Fibroblast of lung (primary cell): ENCODE measurements around the gene CPA5. TPM values are rescaled to one million over a fixed set of nuclear protein-coding genes. Genes with fewer than 3 reads are reported as not detected.

Experiments
- DNase-seq, 2 donors: peaks; one replicate each; pipeline versions ENCODE4 v3.0.0 to v3.0.0-alpha.2; 2010; ENCODE audit warnings: low read depth in 2 of 2
- H2AFZ ChIP-seq: 2 replicates; pipeline ENCODE4 v1.5.1; 2012; ENCODE audit warnings: low read length, control low read depth, inconsistent platforms
- H3K27ac ChIP-seq: 2 replicates; pipeline ENCODE4 v1.5.1; 2011; ENCODE audit warnings: low read length, control low read depth; ENCODE audit not compliant: insufficient read depth
- H3K27me3 ChIP-seq: 2 replicates; pipeline ENCODE4 v1.5.1; 2011; ENCODE audit warnings: mild to moderate bottlenecking, low read length; ENCODE audit not compliant: control insufficient read depth, insufficient read depth
- H3K36me3 ChIP-seq: 2 replicates; pipeline ENCODE4 v1.5.1; 2011; ENCODE audit warnings: low read length; ENCODE audit not compliant: control insufficient read depth, insufficient read depth
- H3K4me1 ChIP-seq: 2 replicates; pipeline ENCODE4 v1.5.1; 2011; ENCODE audit warnings: low read length; ENCODE audit not compliant: control insufficient read depth, insufficient read depth; ENCODE audit errors: extremely low read depth
- H3K4me2 ChIP-seq: 2 replicates; pipeline ENCODE4 v1.5.1; 2011; ENCODE audit warnings: low read length, control low read depth; ENCODE audit not compliant: insufficient read depth; ENCODE audit errors: extremely low read depth
- H3K4me3 ChIP-seq, 4 experiments: fragments of 200-600 bp in 1 of 4; sonication (generic) in 1 of 4; replicated peaks in 1 of 4; 2 replicates each; pipeline ENCODE4 v1.5.1; 2011 to 2016; ENCODE audit warnings: low read length in 4 of 4, low read depth in 3 of 4, mild to moderate bottlenecking in 3 of 4, control low read depth in 2 of 4, inconsistent platforms in 1 of 4, mixed read lengths in 1 of 4; ENCODE audit not compliant: insufficient read depth in 1 of 4; ENCODE audit errors: control extremely low read depth in 1 of 4
- H3K79me2 ChIP-seq: 2 replicates; pipeline ENCODE4 v1.5.1; 2012; ENCODE audit warnings: mild to moderate bottlenecking, low read length, inconsistent platforms; ENCODE audit not compliant: control insufficient read depth, insufficient read depth
- H3K9ac ChIP-seq: 2 replicates; pipeline ENCODE4 v1.5.1; 2011; ENCODE audit warnings: mild to moderate bottlenecking, low read length, control low read depth; ENCODE audit not compliant: insufficient read depth
- H3K9me3 ChIP-seq: 2 replicates; pipeline ENCODE4 v1.5.1; 2012; ENCODE audit warnings: low read depth, low read length; ENCODE audit not compliant: control insufficient read depth, insufficient read depth
- H4K20me1 ChIP-seq: 2 replicates; pipeline ENCODE4 v1.5.1; 2011; ENCODE audit warnings: low read length; ENCODE audit not compliant: control insufficient read depth, insufficient read depth; ENCODE audit errors: extremely low read depth
- EZH2 ChIP-seq: IDR thresholded peaks from 2 replicates; pipeline ENCODE4 v1.5.1; 2012; ENCODE audit warnings: low read length, control low read depth, mild to moderate bottlenecking; ENCODE audit errors: missing control alignments
- polyA plus RNA-seq, 2 donors: library from polyadenylated mRNA; depleted of rRNA in 1 of 2; stranded (reverse) in 1 of 2; unstranded in 1 of 2; fragments of >200 nt; gene quantifications; 2 replicates each; pipeline ENCODE4 v1.2.1, GENCODE V29; 2011 to 2012; ENCODE audit warnings: missing spikeins in 1 of 2
- total RNA-seq: library from RNA; depleted of rRNA; stranded (reverse); fragments of >200 nt; gene quantifications from 2 replicates; pipeline ENCODE4 v1.2.1, GENCODE V29; 2014
- TF ChIP-seq, protein P1 (sequence below), 2 donors: IDR thresholded peaks in 1 of 2; conservative IDR thresholded peaks in 1 of 2; 1 replicate in 1 of 2; 2 replicates in 1 of 2; pipeline ENCODE4 v1.5.1; 2011 to 2012; ENCODE audit warnings: low read length in 2 of 2, control low read depth in 1 of 2, inconsistent platforms in 1 of 2, low read depth in 1 of 2, mild to moderate bottlenecking in 1 of 2

Gene CPA5
- total and polyA plus RNA-seq, 2 donors (not counting 1 experiment from before 2014, with no cell fraction given): not detected

DNA sequence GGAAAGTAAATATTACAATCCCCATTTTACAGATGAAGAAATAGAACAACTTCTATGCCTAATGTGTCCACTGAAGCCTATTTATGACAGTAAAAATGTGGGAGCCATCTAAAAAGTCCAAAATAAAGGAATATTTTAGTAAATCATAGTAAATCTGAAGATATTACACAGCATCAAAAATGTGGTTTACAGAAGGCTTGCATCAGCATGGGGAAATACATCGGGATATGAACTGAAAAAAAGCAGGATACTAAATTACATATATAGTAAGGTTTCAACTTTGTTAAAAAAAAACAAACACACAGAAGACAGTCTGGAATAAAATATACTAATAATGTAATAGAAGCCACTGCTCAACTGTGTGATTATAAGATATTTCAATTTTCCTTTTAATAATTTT, 56.5 kb downstream of the CPA5 start:
- no peak overlapping the region for H3K9ac ChIP-seq
- H3K36me3 ChIP-seq: no peaks in the 10 kb centered on the region
- H3K4me2 ChIP-seq: no peak overlapping the region
- H3K79me2 ChIP-seq: no peaks in the 10 kb centered on the region
- H4K20me1 ChIP-seq: no peaks in the 10 kb centered on the region
- TF ChIP-seq EZH2: no peak
- H3K9me3 ChIP-seq: no peaks in the 10 kb centered on the region
- peaks cover 2% of the 10 kb centered on the region for H3K4me1 ChIP-seq
- H3K27me3 ChIP-seq: no peaks in the 10 kb centered on the region
- H2AFZ ChIP-seq: no peak overlapping the region
- peak in 1 of 2 donors; percentile 53 for DNase-seq
- no peak overlapping the region for H3K4me3 ChIP-seq
- no peak overlapping the region for H3K27ac ChIP-seq

DNA sequence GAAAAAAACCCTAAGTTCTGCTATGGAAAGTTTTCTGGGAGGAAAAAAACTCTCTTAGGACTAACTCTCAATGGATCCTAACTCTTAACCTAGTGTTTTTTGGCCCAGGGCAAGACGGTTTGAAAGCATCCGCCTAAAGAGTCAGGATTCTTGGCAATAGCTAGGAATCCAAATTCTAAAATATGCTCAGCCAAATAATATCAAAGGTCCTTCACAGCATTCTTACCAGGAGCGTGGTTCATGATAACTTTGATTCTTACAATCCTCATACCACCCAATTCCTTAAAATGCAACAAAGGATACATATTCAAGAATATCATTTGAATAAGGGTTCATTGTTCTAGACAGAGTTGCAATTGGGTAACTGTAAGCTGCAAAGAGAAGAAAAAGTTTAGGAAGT, 57.0 kb downstream of the CPA5 start:
- H3K9me3 ChIP-seq: no peaks in the 10 kb centered on the region
- no peaks in the 10 kb centered on the region for H3K79me2 ChIP-seq
- DNase-seq: no peak
- peaks cover 2% of the 10 kb centered on the region for H3K4me1 ChIP-seq
- H3K4me3 ChIP-seq: no peak overlapping the region
- no peak overlapping the region for H2AFZ ChIP-seq
- TF ChIP-seq, protein P1, sequence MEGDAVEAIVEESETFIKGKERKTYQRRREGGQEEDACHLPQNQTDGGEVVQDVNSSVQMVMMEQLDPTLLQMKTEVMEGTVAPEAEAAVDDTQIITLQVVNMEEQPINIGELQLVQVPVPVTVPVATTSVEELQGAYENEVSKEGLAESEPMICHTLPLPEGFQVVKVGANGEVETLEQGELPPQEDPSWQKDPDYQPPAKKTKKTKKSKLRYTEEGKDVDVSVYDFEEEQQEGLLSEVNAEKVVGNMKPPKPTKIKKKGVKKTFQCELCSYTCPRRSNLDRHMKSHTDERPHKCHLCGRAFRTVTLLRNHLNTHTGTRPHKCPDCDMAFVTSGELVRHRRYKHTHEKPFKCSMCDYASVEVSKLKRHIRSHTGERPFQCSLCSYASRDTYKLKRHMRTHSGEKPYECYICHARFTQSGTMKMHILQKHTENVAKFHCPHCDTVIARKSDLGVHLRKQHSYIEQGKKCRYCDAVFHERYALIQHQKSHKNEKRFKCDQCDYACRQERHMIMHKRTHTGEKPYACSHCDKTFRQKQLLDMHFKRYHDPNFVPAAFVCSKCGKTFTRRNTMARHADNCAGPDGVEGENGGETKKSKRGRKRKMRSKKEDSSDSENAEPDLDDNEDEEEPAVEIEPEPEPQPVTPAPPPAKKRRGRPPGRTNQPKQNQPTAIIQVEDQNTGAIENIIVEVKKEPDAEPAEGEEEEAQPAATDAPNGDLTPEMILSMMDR (conservative IDR thresholded peaks at IDR 0.05 in 1 of 2, IDR thresholded peaks at IDR 0.05 in 1 of 2; ENCODE audit: low read depth in 1 of 2, low read length in 2 of 2): no peak
- no peak for TF ChIP-seq EZH2
- H3K27me3 ChIP-seq: no peaks in the 10 kb centered on the region
- H4K20me1 ChIP-seq: no peaks in the 10 kb centered on the region
- H3K27ac ChIP-seq: no peak overlapping the region
- no peak overlapping the region for H3K9ac ChIP-seq
- H3K36me3 ChIP-seq: no peaks in the 10 kb centered on the region
- no peak overlapping the region for H3K4me2 ChIP-seq

DNA sequence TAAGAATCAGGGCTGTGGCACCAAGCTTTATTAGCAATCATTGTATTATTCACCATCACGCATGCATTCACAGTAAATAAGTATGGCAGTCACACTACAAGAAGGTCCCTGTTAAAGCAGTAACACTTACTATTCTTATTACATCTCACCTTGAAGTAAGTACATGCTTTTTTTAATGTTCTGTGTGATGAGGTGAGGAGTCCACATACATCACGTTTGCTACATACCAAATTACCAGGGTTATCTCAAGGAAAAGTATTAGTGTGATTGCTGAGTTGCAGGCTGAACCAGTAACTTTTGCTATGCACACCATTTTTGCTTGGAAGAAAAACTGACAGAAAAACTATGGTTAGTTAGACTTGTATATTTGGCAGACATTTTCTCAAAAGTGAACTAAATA, 60.4 kb downstream of the CPA5 start:
- DNase-seq: no peak
- H2AFZ ChIP-seq: no peak overlapping the region
- H3K4me3 ChIP-seq: no peak overlapping the region
- no peak overlapping the region for H3K27ac ChIP-seq
- H3K79me2 ChIP-seq: no peaks in the 10 kb centered on the region
- H3K4me2 ChIP-seq: no peak overlapping the region
- no peaks in the 10 kb centered on the region for H4K20me1 ChIP-seq
- no peaks in the 10 kb centered on the region for H3K9me3 ChIP-seq
- no peaks in the 10 kb centered on the region for H3K36me3 ChIP-seq
- H3K27me3 ChIP-seq: no peaks in the 10 kb centered on the region
- H3K9ac ChIP-seq: no peak overlapping the region
- TF ChIP-seq, protein P1 (conservative IDR thresholded peaks at IDR 0.05 in 1 of 2, IDR thresholded peaks at IDR 0.05 in 1 of 2; ENCODE audit: low read depth in 1 of 2, low read length in 2 of 2): no peak
- no peak for TF ChIP-seq EZH2
- H3K4me1 ChIP-seq: peaks cover 4% of the 10 kb centered on the region
